Anterior cingulate cortex (tissue), 58 donors: Measurements from ENCODE around the gene MRPS17.
"Not testable (repeated sequence)": the region's sequence is repeated elsewhere in the genome, so short reads cannot be mapped to it uniquely, and the experiment has no call there.

Experiments used
- DNase-seq, 58 donors: peaks; one replicate each; lab custom pipeline; 2025; lab: John Stamatoyannopoulos, UW

MRPS17 gene

GRCh38 chr7:55951637-55952351, at the start of gene MRPS17:
TSS of gene MRPS17 (plus strand) at chr7:55951877. CDS start at chr7:55953196, 1,319 bp downstream.
- peak; percentile 8 to 95 (median 84) for DNase-seq

- no peak for DNase-seq
These were observed 47.5 kb upstream of the MRPS17 start for GRCh38 chr7:55903985-55904759.

GRCh38 chr7:55912748-55913158, 38.9 kb upstream of the MRPS17 start:
- peak in 5 of 58 donors; percentile 2 to 28 (median 16) for DNase-seq

- peak in 1 of 58 donors; percentile 15 for DNase-seq
These were observed 33.9 kb upstream of the MRPS17 start for GRCh38 chr7:55917771-55918170.

- no peak for DNase-seq
These were observed 23.5 kb upstream of the MRPS17 start for GRCh38 chr7:55928006-55928767.

GRCh38 chr7:55931421-55932151, 20.1 kb upstream of the MRPS17 start:
- no peak for DNase-seq

- DNase-seq, result no peak
These were observed 12.1 kb upstream of the MRPS17 start for GRCh38 chr7:55939514-55940123.

GRCh38 chr7:55946545-55946944, 5.1 kb upstream of the MRPS17 start:
- no peak for DNase-seq

- DNase-seq, result not testable (repeated sequence)
These were observed 635 bp downstream of the MRPS17 start for GRCh38 chr7:55952352-55952671.

GRCh38 chr7:55953707-55954475, 2.2 kb downstream of the MRPS17 start:
- DNase-seq, result no peak

- no peak for DNase-seq
These were observed 5.5 kb downstream of the MRPS17 start for GRCh38 chr7:55957190-55957589.

GRCh38 chr7:55962014-55962413, 10.3 kb downstream of the MRPS17 start:
- no peak for DNase-seq

GRCh38 chr7:55963584-55964168, 12.0 kb downstream of the MRPS17 start:
- no peak for DNase-seq

- DNase-seq, result peak in 55 of 58 donors; percentile 13 to 77 (median 55)
These were observed 12.8 kb downstream of the MRPS17 start, which contains the start of gene NIPSNAP2 for GRCh38 chr7:55964261-55965099. TSS of gene NIPSNAP2 (plus strand) at chr7:55964585. CDS start at chr7:55964610, 25 bp downstream.

GRCh38 chr7:55965100-55965470, 13.4 kb downstream of the MRPS17 start:
- DNase-seq, result peak in 1 of 58 donors; percentile 53

GRCh38 chr7:55965805-55966421, 14.2 kb downstream of the MRPS17 start:
- peak in 21 of 58 donors; percentile 2 to 52 (median 15) for DNase-seq

GRCh38 chr7:55966851-55967250, 15.2 kb downstream of the MRPS17 start:
- peak in 15 of 58 donors; percentile 2 to 65 (median 8) for DNase-seq
